Thyroid gland (tissue), 4 donors: ENCODE results near the gene PACS2. TPM values are rescaled to one million over a fixed set of nuclear protein-coding genes. Genes with fewer than 3 reads are reported as not detected.

Experiments used
- DNase-seq, 2 donors: peaks; one replicate each; pipeline ENCODE4 v3.0.0-alpha.2; 2019
- H3K27ac ChIP-seq, 3 donors: fragments of 200-600 bp; sonication (generic); 1 replicate in 2 of 3; 2 replicates in 1 of 3; pipeline ENCODE4 v1.5.1; 2016 to 2019; ENCODE audit warnings: mild to moderate bottlenecking in 1 of 3, moderate library complexity in 1 of 3
- H3K27me3 ChIP-seq: fragments of 200-600 bp; sonication (generic); one replicate; pipeline ENCODE4 v1.5.1; 2019
- H3K36me3 ChIP-seq, 2 donors: fragments of 200-600 bp; sonication (generic); one replicate each; pipeline ENCODE4 v1.5.1; 2016 to 2019
- H3K4me1 ChIP-seq, 2 donors: fragments of 200-600 bp; sonication (generic); one replicate each; pipeline ENCODE4 v1.5.1; 2017 to 2019
- H3K4me3 ChIP-seq, 3 donors: fragments of 200-600 bp; sonication (generic); replicated peaks in 1 of 3; 1 replicate in 2 of 3; 2 replicates in 1 of 3; pipeline ENCODE4 v1.5.1; 2016; ENCODE audit warnings: mild to moderate bottlenecking in 1 of 3
- H3K9me3 ChIP-seq: fragments of 200-600 bp; sonication (generic); one replicate; pipeline ENCODE4 v1.5.1; 2017
- CTCF ChIP-seq, 6 experiments: fragments of 200-600 bp in 3 of 6; fragments of 450-650 bp in 3 of 6; sonication (generic) in 3 of 6; IDR thresholded peaks; one replicate each; pipeline ENCODE4 v1.5.1; 2016 to 2019; ENCODE audit warnings: antibody characterized with exemption in 6 of 6, mild to moderate bottlenecking in 2 of 6, inconsistent platforms in 1 of 6, moderate library complexity in 1 of 6
- POLR2A ChIP-seq, 2 donors: fragments of 450-650 bp; IDR thresholded peaks; one replicate each; pipeline ENCODE4 v1.6.1; 2017; ENCODE audit warnings: antibody characterized with exemption in 2 of 2, mild to moderate bottlenecking in 2 of 2, moderate library complexity in 1 of 2
- WGBS, 2 donors: methylation state at CpG; one replicate each; pipeline ENCODE4 v1.1.5; 2017; 5-methylcytosine and 5-hydroxymethylcytosine counted together
- intact Hi-C: fragments of 100-400 bp; cut with DNase I; formaldehyde crosslinking; loops from one replicate; pipeline ENCODE4 v1.15.1; 2023
- total RNA-seq, 4 donors: library from RNA; depleted of rRNA; stranded (reverse); fragments of >200 nt; gene quantifications; one replicate each; pipeline ENCODE4 v1.2.3, GENCODE V29; 2016

Gene PACS2
- total RNA-seq, 4 donors from 2014 or later: 54.6 to 85.2 (median 72.1) TPM

GRCh38 chr14:105431256-105431655 is 116.7 kb downstream of the PACS2 start:
- Histone ChIP-seq H3K27ac (peak overlapping the region in 1 of 3 donors; percentile 13), H3K4me1 (peaks cover 3 to 17% of the 10 kb centered on the region in 2 donors), H3K4me3 (no peak overlapping the region), H3K9me3 (no peaks in the 10 kb centered on the region), H3K27me3 (no peaks in the 10 kb centered on the region), H3K36me3 (no peaks in the 10 kb centered on the region)
- WGBS, 2 donors: 97 to 98% methylated on average over 1 of the region's 1 CpG
- DNase-seq: no peak
- intact Hi-C loops: no loop called here
- no peak for TF ChIP-seq POLR2A (IDR thresholded peaks at IDR 0.05)
- no peak for TF ChIP-seq CTCF (IDR thresholded peaks at IDR 0.05)

GRCh38 chr14:105432657-105433056 is 118.1 kb downstream of the PACS2 start:
- no peak overlapping the region for H3K4me3 ChIP-seq
- H3K36me3 ChIP-seq: no peaks in the 10 kb centered on the region
- peaks cover 3 to 21% of the 10 kb centered on the region in 2 donors for H3K4me1 ChIP-seq
- no peaks in the 10 kb centered on the region for H3K27me3 ChIP-seq
- no peak for DNase-seq
- WGBS, 2 donors: 86 to 87% methylated on average over 12 of the region's 12 CpGs
- no peak for TF ChIP-seq POLR2A (IDR thresholded peaks at IDR 0.05)
- no peak for TF ChIP-seq CTCF (IDR thresholded peaks at IDR 0.05)
- intact Hi-C loops: no loop called here
- H3K9me3 ChIP-seq: no peaks in the 10 kb centered on the region
- H3K27ac ChIP-seq: no peak overlapping the region

GRCh38 chr14:105433161-105433605 is 118.6 kb downstream of the PACS2 start:
- no peak for DNase-seq

GRCh38 chr14:105436402-105436801 is 121.9 kb downstream of the PACS2 start:
- peaks cover 0 to 3% of the 10 kb centered on the region in 2 donors for H3K36me3 ChIP-seq

More at GRCh38 chr14:105433161-105433605, 118.6 kb downstream of the PACS2 start:
- TF ChIP-seq CTCF (IDR thresholded peaks at IDR 0.05) (no peak), POLR2A (IDR thresholded peaks at IDR 0.05) (no peak)
- Histone ChIP-seq H3K9me3 (no peaks in the 10 kb centered on the region), H3K27ac (no peak overlapping the region), H3K27me3 (no peaks in the 10 kb centered on the region), H3K4me1 (peaks cover 3 to 21% of the 10 kb centered on the region in 2 donors), H3K4me3 (no peak overlapping the region), H3K36me3 (no peaks in the 10 kb centered on the region)
- WGBS, 2 donors: 85 to 94% methylated on average over 5 to 12 of the region's 17 CpGs
- intact Hi-C loops: no loop called here

More at GRCh38 chr14:105436402-105436801, 121.9 kb downstream of the PACS2 start:
- TF ChIP-seq CTCF (IDR thresholded peaks at IDR 0.05) (no peak), POLR2A (IDR thresholded peaks at IDR 0.05) (no peak)
- intact Hi-C loops: no loop called here
- WGBS, 2 donors: 77 to 85% methylated on average over 12 of the region's 12 CpGs
- H3K4me1 ChIP-seq: peaks cover 3 to 14% of the 10 kb centered on the region in 2 donors
- no peaks in the 10 kb centered on the region for H3K27me3 ChIP-seq
- no peaks in the 10 kb centered on the region for H3K9me3 ChIP-seq
- H3K4me3 ChIP-seq: no peak overlapping the region
- H3K27ac ChIP-seq: no peak overlapping the region
- DNase-seq: no peak
